K562 (cell line): Measurements from ENCODE around the gene PRRC2B. TPM values are rescaled to one million over a fixed set of nuclear protein-coding genes. Genes with fewer than 3 reads are reported as not detected.

Source experiments
- ATAC-seq: fragments of 200-7000 bp; cut with Tn5 transposase; 3 replicates; pipeline ENCODE4 v1.9.1; 2020; ENCODE audit warnings: moderate library complexity
- BruUV-seq: library from RNA; stranded (reverse); fragments of 400-500 nt; replicated peaks from 2 replicates; lab custom pipeline; 2021; lab: Mats Ljungman, UMichigan
- CTCF ChIA-PET: fragments of 300-600 bp; formaldehyde crosslinking; extraction: SDS; loops from one replicate; lab custom pipeline; 2021; ENCODE audit warnings: low intra/inter-chr PET ratio; lab: Yijun Ruan, JAX
- POLR2A ChIA-PET: fragments of 300-600, 350-650 bp; sonication (Branson Sonifier 250); formaldehyde crosslinking; extraction: SDS; loops from one replicate; lab custom pipeline; 2021; ENCODE audit warnings: antibody characterized with exemption, inconsistent platforms; lab: Yijun Ruan, JAX
- DNase-seq, 4 experiments: peaks; one replicate each; pipeline versions ENCODE4 v3.0.0 to v3.0.0-alpha.2; 2011 to 2018; ENCODE audit warnings: low spot score in 3 of 4, mixed read lengths in 3 of 4; ENCODE audit errors: extremely low read depth in 1 of 4
- FAIRE-seq: peaks from 2 replicates; lab custom pipeline; 2011; peaks lifted over from hg19 to GRCh38; lab: Jason Lieb, UNC
- H2AFZ ChIP-seq: 2 replicates; pipeline ENCODE4 v1.6.0; 2011; ENCODE audit warnings: low read depth, low read length, control low read depth, inconsistent platforms
- H3K27ac ChIP-seq: fragments of 200-600 bp; 3 replicates; pipeline ENCODE4 v1.8.0; 2011; ENCODE audit warnings: low read depth, mild to moderate bottlenecking, control low read depth, inconsistent platforms, low read length, moderate library complexity, mixed read lengths; ENCODE audit errors: extremely low read depth
- H3K27me3 ChIP-seq, 2 experiments: fragments of 300-600 bp in 1 of 2; 2 replicates in 1 of 2; 3 replicates in 1 of 2; pipeline versions ENCODE4 v1.6.0 to v1.8.0; 2011; ENCODE audit warnings: inconsistent platforms in 2 of 2, low read length in 2 of 2, mild to moderate bottlenecking in 1 of 2, mixed read lengths in 1 of 2, moderate library complexity in 1 of 2; ENCODE audit not compliant: control insufficient read depth in 2 of 2, insufficient read depth in 2 of 2
- H3K36me3 ChIP-seq: fragments of 300-600 bp; 3 replicates; pipeline ENCODE4 v1.8.0; 2011; ENCODE audit warnings: mild to moderate bottlenecking, low read length, inconsistent platforms; ENCODE audit not compliant: control insufficient read depth, insufficient read depth
- H3K4me1 ChIP-seq, 2 experiments: fragments of 200-600 bp in 1 of 2; replicated peaks in 1 of 2; 2 replicates in 1 of 2; 3 replicates in 1 of 2; pipeline versions ENCODE4 v1.5.1 to v1.8.0; 2011; ENCODE audit warnings: inconsistent platforms in 2 of 2, low read length in 2 of 2, mild to moderate bottlenecking in 1 of 2, mixed read lengths in 1 of 2, moderate library complexity in 1 of 2; ENCODE audit not compliant: control insufficient read depth in 2 of 2, insufficient read depth in 2 of 2
- H3K4me2 ChIP-seq: 2 replicates; pipeline ENCODE4 v1.6.1; 2011; ENCODE audit warnings: low read length, control low read depth, inconsistent platforms, mixed read lengths; ENCODE audit not compliant: insufficient read depth
- H3K4me3 ChIP-seq: fragments of 200-600 bp; sonication (generic), shearing (Covaris generic); 2 replicates; pipeline ENCODE4 v1.5.1; 2016; ENCODE audit warnings: control low read depth, inconsistent platforms
- H3K79me2 ChIP-seq: fragments of 200-600 bp; 3 replicates; pipeline ENCODE4 v1.8.0; 2011; ENCODE audit warnings: low read length, inconsistent platforms; ENCODE audit not compliant: control insufficient read depth, insufficient read depth
- H3K9ac ChIP-seq, 2 experiments: 2 replicates each; pipeline versions ENCODE4 v1.6.0 to v1.6.1; 2011; ENCODE audit warnings: low read depth in 2 of 2, low read length in 2 of 2, control low read depth in 1 of 2, inconsistent platforms in 1 of 2, mild to moderate bottlenecking in 1 of 2, mixed read lengths in 1 of 2; ENCODE audit not compliant: insufficient read depth in 1 of 2
- H3K9me1 ChIP-seq: one replicate; pipeline ENCODE4 v1.6.0; 2011; ENCODE audit warnings: inconsistent platforms, mild to moderate bottlenecking, low read length, moderate library complexity; ENCODE audit not compliant: control insufficient read depth, insufficient read depth
- H3K9me3 ChIP-seq: replicated peaks from 2 replicates; pipeline ENCODE4 v1.5.1; 2011; ENCODE audit warnings: low read depth, low read length, inconsistent platforms; ENCODE audit not compliant: control insufficient read depth, insufficient read depth
- H4K20me1 ChIP-seq: replicated peaks from 2 replicates; pipeline ENCODE4 v1.6.1; 2011; ENCODE audit warnings: low read length, inconsistent platforms, mixed read lengths; ENCODE audit not compliant: control insufficient read depth, insufficient read depth
- ATF1 ChIP-seq, 2 experiments: fragments of 450-650 bp in 1 of 2; IDR thresholded peaks; 2 replicates each; pipeline ENCODE4 v1.6.1; 2016; ENCODE audit warnings: missing compliant biosample characterization in 1 of 2, missing genetic modification characterization in 1 of 2
- ATF7 ChIP-seq: fragments of 450-650 bp; IDR thresholded peaks from 2 replicates; pipeline ENCODE4 v1.7.1; 2014; ENCODE audit warnings: mild to moderate bottlenecking, moderate library complexity
- CAMTA2 ChIP-seq: fragments of 250-450 bp; sonication (Bioruptor Pico); conservative IDR thresholded peaks from 2 replicates; pipeline ENCODE4 v1.5.1; 2022
- FOXK2 ChIP-seq, 2 experiments: fragments of 450-650 bp; IDR thresholded peaks in 1 of 2; conservative IDR thresholded peaks in 1 of 2; 2 replicates each; pipeline ENCODE4 v1.6.1; 2016; ENCODE audit warnings: low read depth in 2 of 2, mild to moderate bottlenecking in 1 of 2
- HDAC2 ChIP-seq: fragments of 450-650 bp; IDR thresholded peaks from 2 replicates; pipeline ENCODE4 v1.6.1; 2016; ENCODE audit warnings: mild to moderate bottlenecking
- ID3 ChIP-seq, 2 experiments: fragments of 250-450 bp in 1 of 2; fragments of 450-650 bp in 1 of 2; sonication (Bioruptor Pico) in 1 of 2; IDR thresholded peaks; 2 replicates each; pipeline versions ENCODE4 v1.6.1 to v1.8.0; 2016 to 2021; ENCODE audit warnings: mild to moderate bottlenecking in 2 of 2, moderate library complexity in 2 of 2, missing compliant biosample characterization in 1 of 2, missing genetic modification characterization in 1 of 2
- MLLT1 ChIP-seq, 2 experiments: fragments of 450-650 bp; IDR thresholded peaks; 2 replicates each; pipeline ENCODE4 v1.6.1; 2016
- RNF2 ChIP-seq: sonication (generic); IDR thresholded peaks from 2 replicates; pipeline ENCODE4 v1.6.1; 2016
- SNIP1 ChIP-seq: fragments of 450-650 bp; IDR thresholded peaks from 2 replicates; pipeline ENCODE4 v1.7.1; 2017; ENCODE audit warnings: low read depth, mild to moderate bottlenecking
- TAF15 ChIP-seq: fragments of 200-400 bp; formaldehyde crosslinking; IDR thresholded peaks from 2 replicates; pipeline ENCODE4 v1.6.1; 2017; ENCODE audit warnings: mild to moderate bottlenecking, low read depth, low read length, moderate library complexity
- TRIM25 ChIP-seq: fragments of 450-650 bp; IDR thresholded peaks from 2 replicates; pipeline ENCODE4 v1.7.0; 2016; ENCODE audit warnings: borderline replicate concordance
- ZC3H4 ChIP-seq: sonication (generic); formaldehyde crosslinking; IDR thresholded peaks from 2 replicates; pipeline ENCODE4 v1.9.0; 2021; ENCODE audit warnings: missing genetic modification reagents, borderline replicate concordance
- ZKSCAN8 ChIP-seq: fragments of 200-800 bp; sonication (Bioruptor generic); IDR thresholded peaks from 2 replicates; pipeline ENCODE4 v1.6.1; 2016; ENCODE audit warnings: missing genetic modification characterization, missing compliant biosample characterization
- ZNF146 ChIP-seq: IDR thresholded peaks from one replicate; pipeline ENCODE4 v1.6.1; 2018; ENCODE audit warnings: missing compliant biosample characterization; ENCODE audit not compliant: unreplicated experiment
- ZNF217 ChIP-seq: sonication (generic); formaldehyde crosslinking; IDR thresholded peaks from 2 replicates; pipeline ENCODE4 v1.8.0; 2022; ENCODE audit warnings: mild to moderate bottlenecking, missing genetic modification reagents
- WGBS: fragments of 100-300 bp; shearing (Covaris generic); methylation state at CpG from one replicate; pipeline ENCODE4 v1.1.6; 2016; ENCODE audit warnings: low coverage, mixed read lengths; ENCODE audit not compliant: insufficient coverage; ENCODE audit errors: missing lambda C conversion rate; 5-methylcytosine and 5-hydroxymethylcytosine counted together
- in situ Hi-C: fragments of 300-500 bp; cut with MboI; formaldehyde crosslinking; loops from 4 replicates; pipeline ENCODE4 v1.15.0; 2018; ENCODE audit warnings: inconsistent platforms, mixed read lengths
- intact Hi-C: fragments of 100-400 bp; cut with micrococcal nuclease; formaldehyde crosslinking; loops from 2 replicates; pipeline ENCODE4 v1.14.2; 2022
- polyA plus RNA-seq, 8 experiments: library from polyadenylated mRNA; depleted of rRNA in 4 of 8; stranded (reverse) in 5 of 8; unstranded in 3 of 8; fragments of >200 nt; fragmentation: Nextera tagmentation in 2 of 8; fragmentation: Illumina TruSeq in 1 of 8; extraction: Ambion mirVana in 2 of 8; extraction: Trizol in 1 of 8; gene quantifications; 2 replicates each; pipeline versions ENCODE4 v1.2.1 to v1.2.3, GENCODE V29; 2011 to 2014; ENCODE audit warnings: inconsistent platforms in 1 of 8, missing spikeins in 1 of 8
- total RNA-seq, 7 experiments: library from RNA; depleted of rRNA in 6 of 7; stranded (reverse); fragments of >200 nt in 6 of 7; fragmentation: Illumina TruSeq in 2 of 7; extraction: Trizol in 2 of 7; gene quantifications; 2 replicates each; pipeline versions ENCODE4 v1.2.1 to v1.2.3, GENCODE V29; 2011 to 2021; ENCODE audit warnings: low replicate concordance in 1 of 7

PRRC2B gene
- total and polyA plus RNA-seq, 9 of the 15 experiments (the other 6 are each of a cell fraction or from before 2014, with no cell fraction given): 0.34 to 125 (median 30.9) TPM

GRCh38 chr9:131404987-131405386 lies 11.1 kb downstream of the PRRC2B start:
- ChIA-PET POLR2A (interaction anchor here (0.8 to 4.9 kb wide), 7 partner anchors 8 to 83 kb away, joined by 3 to 78 read pairs (median 4); no protein-coding TSS in a partner anchor), CTCF (no interaction called here)
- Histone ChIP-seq H2AFZ (no peak overlapping the region), H3K79me2 (peaks cover 99% of the 10 kb centered on the region), H3K4me1 (peaks cover 36 to 39% of the 10 kb centered on the region in 2 experiments; a peak in 4 of 5 replicates), H3K27me3 (no peaks in the 10 kb centered on the region), H3K9me3 (no peaks in the 10 kb centered on the region), H3K27ac (no peak overlapping the region), H3K9ac (no peak overlapping the region), H3K4me2 (no peak overlapping the region), H3K4me3 (no peak overlapping the region), H3K36me3 (peaks cover 22% of the 10 kb centered on the region; the same call in 2 of the 3 replicates), H4K20me1 (peaks cover 72% of the 10 kb centered on the region), H3K9me1 (peaks cover 13% of the 10 kb centered on the region)
- in situ Hi-C loops (no loop called here), intact Hi-C loops (loop anchor here (5.0 kb wide), 1 partner anchor 53 kb away; no protein-coding TSS in a partner anchor)
- DNase-seq (peak; percentile 3 to 16 (median 12)), FAIRE-seq (peak; percentile 48), ATAC-seq (peak; percentile 16; the same call in 2 of the 3 replicates)
- WGBS: 76% methylated on average over 7 of the region's 7 CpGs
- no TSS peak for BruUV-seq
- no peak for TF ChIP-seq ZNF146 (CRISPR knock-in tag)
- no peak for TF ChIP-seq ATF1 (CRISPR knock-in tag; IDR thresholded peaks at IDR 0.05)
- TF ChIP-seq ATF1 (tag; IDR thresholded peaks at IDR 0.05): no peak
- TF ChIP-seq TRIM25: no peak
- TF ChIP-seq ZNF217 (CRISPR knock-in tag): no peak
- TF ChIP-seq ZC3H4 (CRISPR knock-in tag): no peak
- no peak for TF ChIP-seq ID3 (CRISPR knock-in tag; IDR thresholded peaks at IDR 0.05)
- TF ChIP-seq ID3 (tag; IDR thresholded peaks at IDR 0.05): no peak
- no peak for TF ChIP-seq HDAC2
- no peak for TF ChIP-seq ATF7
- TF ChIP-seq CAMTA2 (CRISPR knock-in tag): no peak
- no peak for TF ChIP-seq TAF15
- no peak for TF ChIP-seq FOXK2 (conservative IDR thresholded peaks at IDR 0.05 in 1 of 2, IDR thresholded peaks at IDR 0.05 in 1 of 2; ENCODE audit: low read depth in 2 of 2)
- TF ChIP-seq RNF2: no peak
- TF ChIP-seq ZKSCAN8 (CRISPR knock-in tag): no peak
- TF ChIP-seq MLLT1 (IDR thresholded peaks at IDR 0.05): no peak
- no peak for TF ChIP-seq SNIP1
